Activated T-cell treated with anti-CD3 and anti-CD28 coated beads, Interleukin-2, amount 50 U/mL, for 24 hours (primary cell): ENCODE data around the gene C1QTNF6.

Experiments used
- DNase-seq: peaks from one replicate; pipeline ENCODE4 v3.0.0-alpha.2; 2020
- H3K27ac Mint-ChIP-seq: 2 replicates; pipeline ENCODE4 v1.8.0; 2020; ENCODE audit warnings: mild to moderate bottlenecking, mixed read lengths
- H3K27me3 Mint-ChIP-seq: 2 replicates; pipeline ENCODE4 v1.8.0; 2020; ENCODE audit warnings: mixed read lengths
- H3K36me3 Mint-ChIP-seq: 2 replicates; pipeline ENCODE4 v1.8.0; 2020; ENCODE audit warnings: low read depth, mixed read lengths
- H3K4me1 Mint-ChIP-seq: 2 replicates; pipeline ENCODE4 v1.8.0; 2020; ENCODE audit warnings: low read depth, mixed read lengths
- H3K4me3 Mint-ChIP-seq: 2 replicates; pipeline ENCODE4 v1.8.0; 2020; ENCODE audit warnings: mild to moderate bottlenecking, moderate library complexity, mixed read lengths
- H3K9me3 Mint-ChIP-seq: 2 replicates; pipeline ENCODE4 v1.8.0; 2020; ENCODE audit warnings: mixed read lengths

Gene C1QTNF6

DNA sequence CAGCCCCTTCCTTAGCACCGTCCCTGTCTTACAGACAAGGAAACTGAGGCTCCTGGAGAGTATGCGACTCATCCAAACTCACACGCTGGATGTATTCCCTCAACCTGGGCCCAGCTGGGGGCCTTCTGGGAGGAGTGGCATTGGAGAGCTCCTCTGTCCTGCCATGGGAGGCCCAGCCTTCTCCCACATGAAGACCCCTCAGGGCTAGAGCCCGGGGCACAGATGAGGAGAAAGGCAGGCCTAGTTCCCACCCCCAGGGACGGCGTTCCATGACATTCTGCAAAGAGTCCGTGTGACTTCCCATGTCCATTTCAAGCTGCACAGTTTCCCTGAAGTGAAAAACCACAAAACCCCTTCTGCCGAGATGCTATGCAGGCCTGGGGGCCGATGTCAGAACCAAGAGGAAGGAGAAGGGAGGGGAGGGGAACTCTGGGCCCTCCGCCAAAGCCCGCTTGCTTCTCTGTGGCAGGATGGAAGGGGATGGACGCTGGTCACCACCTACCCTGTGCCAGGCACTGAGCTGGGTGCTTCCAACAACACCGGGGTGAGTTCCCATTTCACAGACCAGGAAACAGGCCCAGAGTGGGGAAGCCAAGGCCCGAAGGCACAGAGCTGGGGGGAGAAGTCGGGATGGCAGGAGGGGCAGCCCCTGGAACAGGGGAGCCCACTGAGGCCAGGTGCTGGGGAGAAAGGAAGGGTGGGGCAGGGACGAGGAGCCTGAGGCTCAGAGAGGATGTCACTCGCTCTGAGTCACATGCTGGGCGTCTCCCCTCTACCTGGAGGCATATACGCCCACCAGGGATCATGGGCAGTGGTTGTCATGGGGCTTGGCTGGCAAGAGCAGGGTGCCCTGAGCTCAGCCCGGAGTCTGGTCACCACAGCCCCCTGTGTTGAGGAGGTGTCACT lies 40.3 kb upstream of the C1QTNF6 start:
- Mint-ChIP-seq H3K4me3 (peak overlapping the region; percentile 70), H3K9me3 (peaks cover 4% of the 10 kb centered on the region), H3K27ac (peak overlapping the region; percentile 98), H3K27me3 (no peaks in the 10 kb centered on the region), H3K36me3 (peaks cover 91% of the 10 kb centered on the region), H3K4me1 (peaks cover 89% of the 10 kb centered on the region)
- DNase-seq: peak; percentile 67

DNA sequence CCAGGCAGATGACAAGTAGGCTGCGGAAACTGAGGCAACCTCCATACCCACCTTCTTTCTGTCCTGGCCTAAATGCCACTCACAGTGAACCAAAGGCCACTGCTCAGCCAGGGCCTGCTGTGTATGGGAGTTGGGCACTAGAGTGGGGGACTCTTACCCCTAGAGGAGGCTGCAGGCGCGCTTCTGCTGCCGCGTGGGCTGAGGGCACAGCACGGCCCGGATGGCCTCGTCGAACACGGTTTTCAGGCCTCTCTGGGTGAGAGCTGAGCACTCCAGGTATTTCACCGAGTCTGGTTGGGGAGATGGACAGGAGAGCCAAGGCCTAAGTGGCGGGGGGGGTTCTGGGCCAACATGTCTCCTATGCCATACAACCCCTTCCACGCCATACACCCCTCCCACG lies 38.5 kb upstream of the C1QTNF6 start:
- Mint-ChIP-seq H3K27ac (peak overlapping the region; percentile 96), H3K9me3 (peaks cover 4% of the 10 kb centered on the region), H3K4me1 (peaks cover 90% of the 10 kb centered on the region), H3K4me3 (no peak overlapping the region), H3K36me3 (peaks cover 91% of the 10 kb centered on the region), H3K27me3 (no peaks in the 10 kb centered on the region)
- no peak for DNase-seq

DNA sequence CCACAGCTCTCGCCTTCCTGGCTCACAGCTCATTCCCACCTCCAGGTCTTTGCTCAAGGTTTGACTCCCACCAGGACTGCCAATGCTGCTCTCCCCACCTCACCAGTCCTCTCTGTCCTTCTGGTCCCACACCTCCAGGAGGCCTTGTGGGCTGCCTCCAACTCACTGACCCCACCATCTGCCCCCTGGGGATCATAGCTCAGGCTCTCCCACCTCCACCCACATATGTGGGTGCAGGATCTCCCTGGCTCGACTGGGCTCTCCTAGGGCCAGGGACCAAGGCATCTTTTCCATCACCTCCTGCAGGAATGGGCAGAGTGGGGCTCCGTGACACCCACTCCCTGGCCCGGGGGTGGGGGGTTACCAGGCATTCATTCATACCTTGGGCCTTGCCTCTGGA lies 38.0 kb upstream of the C1QTNF6 start:
- H3K36me3 Mint-ChIP-seq: peaks cover 91% of the 10 kb centered on the region
- no peak for DNase-seq
- peaks cover 6% of the 10 kb centered on the region for H3K9me3 Mint-ChIP-seq
- H3K4me1 Mint-ChIP-seq: peaks cover 90% of the 10 kb centered on the region
- H3K27ac Mint-ChIP-seq: peak overlapping the region; percentile 96
- no peaks in the 10 kb centered on the region for H3K27me3 Mint-ChIP-seq
- H3K4me3 Mint-ChIP-seq: no peak overlapping the region

DNA sequence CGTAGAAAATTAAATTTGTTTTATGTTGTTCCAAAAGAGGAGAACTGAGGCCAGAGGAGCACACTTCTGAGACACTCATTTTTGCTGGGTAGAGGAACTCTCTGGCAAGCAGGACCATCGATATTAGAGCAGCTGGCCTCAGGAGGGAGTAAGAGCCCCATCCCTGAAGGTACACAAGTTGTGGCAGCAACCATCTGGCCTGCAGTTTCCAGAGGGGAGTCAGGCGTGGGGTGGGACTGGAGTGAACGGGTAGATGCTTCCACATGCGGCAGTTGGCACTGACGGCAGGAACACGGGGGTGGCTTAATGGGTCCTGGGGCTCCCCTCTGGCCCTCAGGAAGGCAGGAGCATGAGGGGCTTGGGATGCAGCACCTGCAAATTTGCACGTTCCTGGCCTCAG lies 37.4 kb upstream of the C1QTNF6 start:
- peaks cover 90% of the 10 kb centered on the region for H3K4me1 Mint-ChIP-seq
- H3K9me3 Mint-ChIP-seq: peaks cover 10% of the 10 kb centered on the region
- H3K27me3 Mint-ChIP-seq: no peaks in the 10 kb centered on the region
- no peak for DNase-seq
- H3K36me3 Mint-ChIP-seq: peaks cover 90% of the 10 kb centered on the region
- H3K4me3 Mint-ChIP-seq: no peak overlapping the region
- H3K27ac Mint-ChIP-seq: peak overlapping the region; percentile 96

DNA sequence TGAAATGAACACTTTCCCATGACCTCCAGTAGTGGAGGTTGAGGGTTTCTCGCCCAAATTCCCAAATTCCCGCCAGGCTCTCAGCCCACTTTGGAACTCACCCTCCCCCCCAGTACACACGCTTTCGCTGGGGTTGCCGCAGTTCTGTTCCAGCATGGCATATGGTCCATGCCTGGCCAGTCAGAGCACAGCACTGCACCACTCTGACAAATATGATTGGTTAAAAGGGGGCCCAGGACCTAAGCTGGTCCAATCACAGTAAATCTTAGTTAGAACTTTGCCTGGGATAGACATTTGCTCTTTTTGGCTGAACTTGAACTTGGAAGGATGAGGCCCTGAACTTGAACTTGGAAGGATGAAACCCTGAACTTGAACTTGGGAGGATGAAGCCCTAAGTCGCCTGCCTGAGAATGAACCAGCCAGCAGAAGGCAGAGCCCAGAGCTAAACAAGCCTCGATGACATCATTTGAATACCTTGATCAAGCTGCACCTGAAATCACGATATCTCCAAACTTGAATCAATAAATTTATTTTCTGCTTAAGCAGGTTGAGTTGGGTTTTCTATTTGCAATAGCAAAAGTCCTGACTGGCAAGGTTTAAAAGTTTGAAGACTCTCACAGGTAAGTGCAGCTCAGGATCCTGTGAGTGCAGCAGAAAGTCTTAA lies 36.8 kb upstream of the C1QTNF6 start:
- H3K4me3 Mint-ChIP-seq: peak overlapping the region; percentile 11
- H3K27ac Mint-ChIP-seq: peak overlapping the region; percentile 96
- H3K36me3 Mint-ChIP-seq: peaks cover 88% of the 10 kb centered on the region
- peaks cover 10% of the 10 kb centered on the region for H3K9me3 Mint-ChIP-seq
- DNase-seq: no peak
- no peaks in the 10 kb centered on the region for H3K27me3 Mint-ChIP-seq
- H3K4me1 Mint-ChIP-seq: peaks cover 91% of the 10 kb centered on the region

DNA sequence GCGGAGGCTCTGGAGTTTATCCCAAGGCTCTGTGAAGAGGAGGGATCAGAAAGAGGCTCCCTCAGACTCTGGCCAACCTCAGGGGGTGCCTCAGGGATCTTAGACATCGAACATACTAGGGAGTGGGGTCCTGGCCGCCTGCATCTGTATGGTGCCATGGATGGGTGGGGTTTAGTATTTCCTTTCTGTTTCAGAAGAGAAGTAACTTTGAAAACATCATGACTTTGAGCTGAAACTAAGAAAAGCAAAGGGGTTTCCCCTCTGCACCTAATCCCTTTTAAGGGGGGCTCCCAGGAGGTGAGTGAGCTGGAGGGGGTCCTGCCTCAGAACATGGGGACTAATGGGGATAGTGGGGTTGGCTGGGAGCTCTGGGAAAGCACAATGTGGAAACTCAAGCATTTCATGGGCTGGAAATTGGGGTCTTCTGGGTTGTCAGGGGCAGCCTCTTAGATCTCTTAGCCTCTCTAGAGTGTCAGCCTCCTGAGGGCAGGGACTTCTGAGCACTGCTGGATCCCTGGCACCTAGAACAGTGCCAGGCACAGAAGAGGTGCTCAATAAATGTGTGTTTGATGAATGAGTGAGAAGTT lies 36.0 kb upstream of the C1QTNF6 start:
- Mint-ChIP-seq H3K9me3 (peaks cover 10% of the 10 kb centered on the region), H3K27me3 (no peaks in the 10 kb centered on the region), H3K4me3 (peak overlapping the region; percentile 44), H3K36me3 (peaks cover 85% of the 10 kb centered on the region), H3K27ac (peak overlapping the region; percentile 96), H3K4me1 (peaks cover 91% of the 10 kb centered on the region)
- DNase-seq: peak; percentile 68

DNA sequence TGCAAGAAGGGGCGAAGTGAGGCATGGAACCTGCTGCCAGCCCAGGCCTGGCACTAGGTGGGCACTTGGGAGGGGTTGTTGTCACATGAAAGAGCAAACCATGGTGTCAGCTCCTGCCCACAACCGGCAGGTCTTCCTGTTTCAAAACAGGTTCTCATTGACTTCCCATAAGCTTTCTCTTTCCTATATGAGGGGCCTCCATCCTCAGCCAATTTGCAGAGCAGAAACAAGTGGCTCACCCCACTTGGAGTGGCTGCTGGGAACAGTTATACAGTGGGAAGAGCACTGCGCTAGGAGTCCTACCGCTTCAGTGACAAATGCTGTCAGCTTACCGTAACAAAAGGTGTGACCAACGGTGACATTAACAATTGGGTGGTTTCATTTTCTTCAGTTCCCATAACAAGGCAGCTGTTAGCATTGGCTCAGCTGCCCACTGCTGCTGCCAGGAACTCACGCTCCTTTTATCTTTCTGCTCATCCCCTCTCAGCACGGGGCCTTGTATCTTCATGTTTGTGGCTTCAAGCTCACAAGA lies 34.5 kb upstream of the C1QTNF6 start:
- DNase-seq: peak; percentile 66

DNA sequence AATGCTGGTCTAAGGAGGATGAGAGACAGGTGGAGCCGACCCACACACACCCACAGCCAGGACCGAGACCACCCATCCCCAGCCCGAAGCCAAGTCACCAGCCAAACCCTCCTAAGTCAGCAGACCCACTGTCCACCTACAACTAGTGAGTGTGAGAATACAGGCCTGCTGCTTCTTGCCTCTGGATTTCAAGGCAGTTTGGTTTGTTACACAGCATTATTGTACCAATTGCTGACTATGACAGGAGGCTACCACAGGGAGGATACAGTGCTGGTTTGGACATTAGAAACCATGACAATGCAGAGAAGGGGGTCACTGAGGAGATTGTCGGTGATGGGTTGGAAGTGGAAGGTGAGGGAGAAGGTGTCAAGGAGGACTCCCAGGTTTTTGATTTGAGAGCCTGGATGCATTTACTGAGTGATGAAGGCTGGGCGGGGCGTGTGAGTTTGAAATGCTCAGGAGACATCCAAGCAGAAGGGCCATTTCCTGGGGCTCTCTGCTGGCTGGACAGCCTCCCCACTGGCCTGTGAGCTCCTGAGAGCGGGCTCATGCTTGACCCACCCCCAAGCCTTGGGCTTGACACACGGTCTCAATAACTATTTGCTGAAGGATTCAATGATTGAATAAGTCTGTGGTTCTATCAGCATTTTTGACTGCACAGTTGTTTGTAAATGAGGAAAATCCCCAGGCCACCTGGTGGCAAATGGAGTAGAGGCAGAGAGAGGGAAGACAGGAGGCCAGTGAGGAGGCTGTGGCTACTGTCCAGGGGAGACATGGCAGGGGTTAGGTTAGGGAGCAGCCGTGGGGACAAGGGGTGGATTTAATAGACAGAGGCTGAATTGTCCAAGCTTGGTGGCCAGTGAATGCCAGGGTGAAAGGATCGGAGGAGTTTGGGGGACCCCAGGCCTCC lies 33.6 kb upstream of the C1QTNF6 start:
- Mint-ChIP-seq H3K27ac (peak overlapping the region; percentile 96), H3K9me3 (peaks cover 10% of the 10 kb centered on the region), H3K4me3 (peak overlapping the region; percentile 53), H3K4me1 (peaks cover 96% of the 10 kb centered on the region), H3K36me3 (peaks cover 76% of the 10 kb centered on the region), H3K27me3 (no peaks in the 10 kb centered on the region)
- no peak for DNase-seq

More for the DNA sequence above, 34.5 kb upstream of the C1QTNF6 start:
- Mint-ChIP-seq H3K4me1 (peaks cover 90% of the 10 kb centered on the region), H3K27ac (peak overlapping the region; percentile 96), H3K4me3 (peak overlapping the region; percentile 53), H3K36me3 (peaks cover 72% of the 10 kb centered on the region), H3K27me3 (no peaks in the 10 kb centered on the region), H3K9me3 (peaks cover 10% of the 10 kb centered on the region)

DNA sequence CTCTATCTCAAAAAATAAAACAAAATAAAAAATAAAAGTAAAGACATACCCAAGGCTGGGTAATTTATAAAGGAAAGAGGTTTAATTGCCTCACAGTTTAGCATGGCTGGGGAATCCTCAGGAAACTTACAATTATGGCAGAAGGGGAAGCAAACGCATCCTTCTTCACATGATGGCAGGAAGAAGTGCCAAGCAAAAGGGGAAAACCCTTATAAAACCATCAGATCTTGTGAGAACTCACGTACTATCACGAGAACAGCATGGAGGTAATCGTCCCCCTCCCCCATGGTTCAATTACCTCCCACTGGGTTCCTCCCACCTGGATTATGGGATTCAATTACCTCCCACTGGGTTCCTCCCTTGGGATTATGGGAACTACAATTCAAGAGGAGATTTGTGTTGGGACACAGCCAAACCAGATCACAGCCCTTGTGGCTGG lies 32.5 kb upstream of the C1QTNF6 start:
- peaks cover 68% of the 10 kb centered on the region for H3K36me3 Mint-ChIP-seq
- H3K4me3 Mint-ChIP-seq: peak overlapping the region; percentile 78
- no peaks in the 10 kb centered on the region for H3K27me3 Mint-ChIP-seq
- H3K27ac Mint-ChIP-seq: peak overlapping the region; percentile 96
- peaks cover 10% of the 10 kb centered on the region for H3K9me3 Mint-ChIP-seq
- no peak for DNase-seq
- peaks cover 94% of the 10 kb centered on the region for H3K4me1 Mint-ChIP-seq

DNA sequence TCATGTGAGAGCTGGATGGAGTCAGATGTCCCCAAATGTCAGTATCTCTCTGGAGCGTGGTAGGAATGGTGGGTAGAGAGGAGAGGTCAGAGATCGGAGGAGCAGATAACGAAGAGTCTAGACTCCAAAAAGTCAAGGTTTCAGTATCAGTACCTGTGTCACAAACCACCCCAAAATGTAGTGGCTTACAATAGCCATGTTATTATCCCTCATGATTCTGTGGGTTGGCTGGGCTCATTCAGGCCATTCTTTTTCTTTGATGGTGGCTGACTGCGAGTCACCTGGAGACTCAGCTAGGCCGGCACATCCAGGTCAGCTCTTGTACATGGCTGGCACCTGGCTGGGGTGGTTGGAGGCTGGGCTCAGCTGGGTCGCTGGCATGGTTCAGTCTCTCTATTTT lies 31.5 kb upstream of the C1QTNF6 start:
- no peaks in the 10 kb centered on the region for H3K27me3 Mint-ChIP-seq
- peak overlapping the region; percentile 78 for H3K4me3 Mint-ChIP-seq
- H3K36me3 Mint-ChIP-seq: peaks cover 59% of the 10 kb centered on the region
- peak overlapping the region; percentile 96 for H3K27ac Mint-ChIP-seq
- H3K4me1 Mint-ChIP-seq: peaks cover 87% of the 10 kb centered on the region
- peaks cover 10% of the 10 kb centered on the region for H3K9me3 Mint-ChIP-seq
- no peak for DNase-seq

DNA sequence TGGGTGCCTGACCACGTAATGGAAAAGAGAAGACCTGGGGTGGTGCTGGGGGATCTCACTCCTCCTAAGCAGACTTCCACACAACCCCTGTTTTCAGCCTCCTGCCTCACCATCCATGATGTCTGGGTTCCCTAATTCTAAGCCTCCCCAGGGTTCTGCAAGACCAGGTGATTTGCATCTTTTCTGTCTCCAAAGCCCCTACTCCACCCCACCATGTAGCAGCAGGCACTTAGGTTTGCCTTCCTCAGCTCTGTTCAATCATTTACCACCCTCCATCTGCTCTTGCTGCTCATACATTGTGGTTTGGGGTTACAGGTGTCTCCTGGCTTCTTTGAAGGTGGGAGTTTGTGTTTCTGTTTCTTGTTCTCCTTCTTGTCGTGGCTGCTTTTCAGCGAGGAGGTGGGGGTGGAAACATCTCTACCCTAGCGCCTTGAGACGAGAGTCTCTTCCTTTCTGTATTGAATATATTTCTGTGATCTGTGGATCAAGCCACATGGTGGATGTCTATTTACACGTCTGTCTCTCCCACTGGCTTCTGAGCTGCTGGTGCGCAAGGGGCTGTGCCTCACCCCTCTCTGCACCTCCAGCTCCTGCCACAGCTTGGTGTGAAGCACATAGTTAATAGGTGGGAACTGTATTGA lies 30.8 kb upstream of the C1QTNF6 start:
- peaks cover 82% of the 10 kb centered on the region for H3K4me1 Mint-ChIP-seq
- DNase-seq: peak; percentile 74
- H3K27ac Mint-ChIP-seq: peak overlapping the region; percentile 96
- peaks cover 54% of the 10 kb centered on the region for H3K36me3 Mint-ChIP-seq
- H3K27me3 Mint-ChIP-seq: no peaks in the 10 kb centered on the region
- H3K4me3 Mint-ChIP-seq: peak overlapping the region; percentile 78
- peaks cover 7% of the 10 kb centered on the region for H3K9me3 Mint-ChIP-seq

DNA sequence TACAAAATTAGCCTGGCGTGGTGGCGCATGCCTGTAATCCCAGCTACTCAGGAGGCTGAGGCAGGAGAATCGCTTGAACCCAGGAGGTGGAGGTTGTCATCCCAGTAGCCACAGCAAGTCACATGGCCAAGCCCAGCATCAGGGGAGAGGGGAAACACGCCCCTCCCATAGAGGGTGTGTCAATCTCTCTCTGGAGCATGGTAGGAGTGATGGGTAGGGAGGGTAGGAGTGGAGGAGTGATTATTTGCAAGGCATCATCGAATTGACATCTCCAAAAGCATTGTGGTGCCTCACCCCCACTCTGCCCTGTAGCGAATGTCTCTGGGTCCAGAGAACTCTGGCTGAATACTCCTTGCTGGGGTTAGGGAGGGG lies 30.3 kb upstream of the C1QTNF6 start:
- H3K27ac Mint-ChIP-seq: peak overlapping the region; percentile 96
- H3K27me3 Mint-ChIP-seq: no peaks in the 10 kb centered on the region
- peaks cover 52% of the 10 kb centered on the region for H3K36me3 Mint-ChIP-seq
- no peak for DNase-seq
- H3K9me3 Mint-ChIP-seq: peaks cover 7% of the 10 kb centered on the region
- H3K4me3 Mint-ChIP-seq: peak overlapping the region; percentile 78
- H3K4me1 Mint-ChIP-seq: peaks cover 79% of the 10 kb centered on the region

DNA sequence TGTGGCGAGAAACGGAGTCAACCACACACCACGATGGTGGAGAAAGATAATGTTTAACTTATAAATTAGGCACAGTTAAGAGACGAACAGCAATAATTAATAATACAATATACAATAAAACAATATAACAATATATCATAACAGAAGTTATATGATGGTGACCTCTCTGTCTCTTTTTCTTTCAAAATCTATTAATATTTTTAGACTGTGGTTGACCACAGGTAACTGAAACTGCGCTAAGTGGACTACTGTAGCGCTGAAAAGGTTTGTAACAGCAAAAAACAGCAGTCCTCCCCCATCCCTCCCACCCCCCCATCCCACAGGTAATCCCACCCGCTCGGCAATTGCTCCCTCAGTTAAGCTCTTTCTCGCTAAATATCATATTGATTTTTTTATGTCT lies 27.8 kb upstream of the C1QTNF6 start:
- no peak for DNase-seq
- Mint-ChIP-seq H3K9me3 (peaks cover 3% of the 10 kb centered on the region), H3K36me3 (peaks cover 29% of the 10 kb centered on the region), H3K4me3 (no peak overlapping the region), H3K27ac (no peak overlapping the region), H3K4me1 (peaks cover 63% of the 10 kb centered on the region), H3K27me3 (no peaks in the 10 kb centered on the region)
